Activated T-helper 2 cell treated with anti-CD3 and anti-CD28 coated beads, Interferon-gamma antibody, Interleukin-2, Interleukin-4, amounts not matched to agents 10 μg/mL and 5 μg/mL and 100 μg/mL, durations not matched to agents 14 hours and 24 hours and 36 hours (primary cell): ENCODE data around the gene CRYGS. TPM values are rescaled to one million over a fixed set of nuclear protein-coding genes. Genes with fewer than 3 reads are reported as not detected.
"Not testable (repeated sequence)": the region's sequence is repeated elsewhere in the genome, so short reads cannot be mapped to it uniquely, and the experiment has no call there.

ENCODE experiments used
- DNase-seq: peaks from one replicate; pipeline ENCODE4 v3.0.0; 2021; ENCODE audit warnings: low spot score
- H3K27ac Mint-ChIP-seq: one replicate; pipeline ENCODE4 v1.8.0; 2021; ENCODE audit warnings: mixed read lengths
- H3K27me3 Mint-ChIP-seq: one replicate; pipeline ENCODE4 v1.8.0; 2021; ENCODE audit warnings: low read depth, mixed read lengths
- H3K36me3 Mint-ChIP-seq: one replicate; pipeline ENCODE4 v1.8.0; 2021; ENCODE audit warnings: low read depth, mixed read lengths
- H3K4me1 Mint-ChIP-seq: one replicate; pipeline ENCODE4 v1.8.0; 2021; ENCODE audit warnings: low read depth, mixed read lengths
- H3K4me3 Mint-ChIP-seq: one replicate; pipeline ENCODE4 v1.8.0; 2021; ENCODE audit warnings: low read depth, mild to moderate bottlenecking, moderate library complexity, mixed read lengths
- H3K9me3 Mint-ChIP-seq: one replicate; pipeline ENCODE4 v1.8.0; 2021; ENCODE audit warnings: mixed read lengths
- intact Hi-C: fragments of 100-400 bp; cut with micrococcal nuclease; formaldehyde crosslinking; loops from one replicate; pipeline ENCODE4 v1.15.1; 2023
- total RNA-seq: library from RNA; stranded (reverse); gene quantifications from 2 replicates; pipeline ENCODE4 v1.2.3, GENCODE V29; 2022

The CRYGS gene
- total RNA-seq, 1 donor from 2014 or later: 5.6 TPM

GRCh38 chr3:186511245-186511644 lies 32.9 kb downstream of the CRYGS start:
- no peak overlapping the region for H3K27ac Mint-ChIP-seq
- H3K9me3 Mint-ChIP-seq: no peaks in the 10 kb centered on the region
- intact Hi-C loops: no loop called here
- H3K4me1 Mint-ChIP-seq: peaks cover 32% of the 10 kb centered on the region
- H3K27me3 Mint-ChIP-seq: peaks cover 3% of the 10 kb centered on the region
- no peak overlapping the region for H3K4me3 Mint-ChIP-seq
- no peaks in the 10 kb centered on the region for H3K36me3 Mint-ChIP-seq
- DNase-seq: no peak

GRCh38 chr3:186510374-186511079 lies 33.7 kb downstream of the CRYGS start:
- Mint-ChIP-seq H3K4me1 (peaks cover 26% of the 10 kb centered on the region), H3K27me3 (peaks cover 3% of the 10 kb centered on the region), H3K27ac (no peak overlapping the region), H3K9me3 (no peaks in the 10 kb centered on the region), H3K36me3 (no peaks in the 10 kb centered on the region), H3K4me3 (no peak overlapping the region)
- DNase-seq: no peak
- intact Hi-C loops: no loop called here

- no peaks in the 10 kb centered on the region for H3K36me3 Mint-ChIP-seq
- intact Hi-C loops: no loop called here
- peaks cover 3% of the 10 kb centered on the region for H3K27me3 Mint-ChIP-seq
- peaks cover 15% of the 10 kb centered on the region for H3K4me1 Mint-ChIP-seq
- no peak for DNase-seq
- no peak overlapping the region for H3K4me3 Mint-ChIP-seq
- no peaks in the 10 kb centered on the region for H3K9me3 Mint-ChIP-seq
- no peak overlapping the region for H3K27ac Mint-ChIP-seq
These were observed 34.8 kb downstream of the CRYGS start for GRCh38 chr3:186509423-186509822.

GRCh38 chr3:186506857-186507256 lies 37.3 kb downstream of the CRYGS start:
- no peak overlapping the region for H3K4me3 Mint-ChIP-seq
- no peaks in the 10 kb centered on the region for H3K36me3 Mint-ChIP-seq
- peaks cover 20% of the 10 kb centered on the region for H3K4me1 Mint-ChIP-seq
- no peak overlapping the region for H3K27ac Mint-ChIP-seq
- DNase-seq: no peak
- intact Hi-C loops: no loop called here
- H3K27me3 Mint-ChIP-seq: no peaks in the 10 kb centered on the region
- no peaks in the 10 kb centered on the region for H3K9me3 Mint-ChIP-seq

GRCh38 chr3:186506191-186506739 lies 37.9 kb downstream of the CRYGS start:
- Mint-ChIP-seq H3K27ac (no peak overlapping the region), H3K4me1 (peaks cover 14% of the 10 kb centered on the region), H3K27me3 (no peaks in the 10 kb centered on the region), H3K36me3 (no peaks in the 10 kb centered on the region), H3K4me3 (no peak overlapping the region), H3K9me3 (no peaks in the 10 kb centered on the region)
- intact Hi-C loops: no loop called here
- DNase-seq: no peak

GRCh38 chr3:186502966-186503712 lies 41.0 kb downstream of the CRYGS start:
- no peak overlapping the region for H3K27ac Mint-ChIP-seq

GRCh38 chr3:186502138-186502948 lies 41.8 kb downstream of the CRYGS start:
- Mint-ChIP-seq H3K4me1 (peaks cover 10% of the 10 kb centered on the region), H3K27ac (no peak overlapping the region), H3K27me3 (peaks cover 2% of the 10 kb centered on the region), H3K4me3 (no peak overlapping the region), H3K36me3 (no peaks in the 10 kb centered on the region), H3K9me3 (no peaks in the 10 kb centered on the region)
- DNase-seq: no peak
- intact Hi-C loops: no loop called here

More at GRCh38 chr3:186502966-186503712, 41.0 kb downstream of the CRYGS start:
- no peaks in the 10 kb centered on the region for H3K36me3 Mint-ChIP-seq
- no peaks in the 10 kb centered on the region for H3K9me3 Mint-ChIP-seq
- DNase-seq: no peak
- H3K4me3 Mint-ChIP-seq: no peak overlapping the region
- H3K27me3 Mint-ChIP-seq: peaks cover 2% of the 10 kb centered on the region
- intact Hi-C loops: no loop called here
- H3K4me1 Mint-ChIP-seq: peaks cover 10% of the 10 kb centered on the region

GRCh38 chr3:186499949-186500348 lies 44.2 kb downstream of the CRYGS start:
- H3K36me3 Mint-ChIP-seq, intact Hi-C loops, H3K27me3 Mint-ChIP-seq, H3K4me1 Mint-ChIP-seq, DNase-seq, H3K9me3 Mint-ChIP-seq, H3K27ac Mint-ChIP-seq, H3K4me3 Mint-ChIP-seq: not testable (repeated sequence)

- DNase-seq, intact Hi-C loops, H3K36me3 Mint-ChIP-seq, H3K4me3 Mint-ChIP-seq, H3K4me1 Mint-ChIP-seq, H3K27me3 Mint-ChIP-seq, H3K27ac Mint-ChIP-seq, H3K9me3 Mint-ChIP-seq: not testable (repeated sequence)
These were observed 46.2 kb downstream of the CRYGS start for GRCh38 chr3:186498022-186498421.

GRCh38 chr3:186497608-186498007 lies 46.6 kb downstream of the CRYGS start:
- intact Hi-C loops: no loop called here
- no peaks in the 10 kb centered on the region for H3K36me3 Mint-ChIP-seq
- no peak overlapping the region for H3K4me3 Mint-ChIP-seq

GRCh38 chr3:186496635-186497034 lies 47.5 kb downstream of the CRYGS start:
- DNase-seq: no peak
- intact Hi-C loops: no loop called here
- Mint-ChIP-seq H3K27ac (no peak overlapping the region), H3K9me3 (no peaks in the 10 kb centered on the region), H3K4me1 (no peaks in the 10 kb centered on the region), H3K4me3 (no peak overlapping the region), H3K27me3 (peaks cover 2% of the 10 kb centered on the region), H3K36me3 (no peaks in the 10 kb centered on the region)

More at GRCh38 chr3:186497608-186498007, 46.6 kb downstream of the CRYGS start:
- no peak for DNase-seq
- no peak overlapping the region for H3K27ac Mint-ChIP-seq
- no peaks in the 10 kb centered on the region for H3K9me3 Mint-ChIP-seq
- no peaks in the 10 kb centered on the region for H3K4me1 Mint-ChIP-seq
- peaks cover 2% of the 10 kb centered on the region for H3K27me3 Mint-ChIP-seq

GRCh38 chr3:186496016-186496415 lies 48.2 kb downstream of the CRYGS start:
- DNase-seq: no peak
- intact Hi-C loops: no loop called here
- H3K27me3 Mint-ChIP-seq: peaks cover 5% of the 10 kb centered on the region
- no peaks in the 10 kb centered on the region for H3K9me3 Mint-ChIP-seq
- no peaks in the 10 kb centered on the region for H3K4me1 Mint-ChIP-seq
- no peak overlapping the region for H3K4me3 Mint-ChIP-seq
- no peak overlapping the region for H3K27ac Mint-ChIP-seq
- no peaks in the 10 kb centered on the region for H3K36me3 Mint-ChIP-seq
